Stomach (tissue), 4 donors: Measurements from ENCODE around the gene ADORA1.

Experiments used
- EP300 ChIP-seq: sonication (generic); formaldehyde crosslinking; IDR thresholded peaks from one replicate; pipeline ENCODE4 v1.6.1; 2017; ENCODE audit warnings: antibody characterized with exemption
- POLR2A ChIP-seq, 4 donors: fragments of 450-650 bp; IDR thresholded peaks; one replicate each; pipeline ENCODE4 v1.6.1; 2016; ENCODE audit warnings: antibody characterized with exemption in 4 of 4, control low read depth in 2 of 4, mild to moderate bottlenecking in 1 of 4, moderate library complexity in 1 of 4
- POLR2AphosphoS5 ChIP-seq, 3 donors: sonication (generic); formaldehyde crosslinking; IDR thresholded peaks; one replicate each; pipeline ENCODE4 v1.6.1; 2016; ENCODE audit warnings: antibody characterized with exemption in 3 of 3
- TF ChIP-seq, protein P1 (sequence below), 7 experiments: fragments of 450-650 bp in 4 of 7; fragments of 200-600 bp in 3 of 7; sonication (generic) in 3 of 7; IDR thresholded peaks; one replicate each; pipeline ENCODE4 v1.5.1; 2016 to 2019; ENCODE audit warnings: antibody characterized with exemption in 7 of 7, control low read depth in 2 of 7, mild to moderate bottlenecking in 1 of 7

DNA sequence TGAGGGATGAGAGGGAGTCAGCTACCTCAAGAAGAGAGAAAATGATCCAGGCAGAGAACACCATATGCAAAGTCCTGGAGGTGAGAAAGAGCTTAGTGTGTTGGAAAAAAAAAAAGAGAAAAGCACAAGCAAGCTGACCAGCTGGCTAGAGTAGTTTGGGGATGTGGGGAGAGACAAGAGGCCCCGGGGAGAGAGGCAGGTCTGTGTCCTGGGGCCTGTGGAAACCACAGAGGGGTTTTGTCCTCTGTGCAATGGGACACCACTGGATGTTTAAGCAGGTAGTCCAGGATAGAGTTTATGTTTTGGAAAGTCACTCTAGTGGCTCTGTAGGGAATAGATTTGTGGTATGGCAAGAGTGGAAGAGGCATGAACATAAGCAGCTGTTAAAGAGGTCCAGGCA is 73.4 kb downstream of the ADORA1 start:
- TF ChIP-seq, protein P1, sequence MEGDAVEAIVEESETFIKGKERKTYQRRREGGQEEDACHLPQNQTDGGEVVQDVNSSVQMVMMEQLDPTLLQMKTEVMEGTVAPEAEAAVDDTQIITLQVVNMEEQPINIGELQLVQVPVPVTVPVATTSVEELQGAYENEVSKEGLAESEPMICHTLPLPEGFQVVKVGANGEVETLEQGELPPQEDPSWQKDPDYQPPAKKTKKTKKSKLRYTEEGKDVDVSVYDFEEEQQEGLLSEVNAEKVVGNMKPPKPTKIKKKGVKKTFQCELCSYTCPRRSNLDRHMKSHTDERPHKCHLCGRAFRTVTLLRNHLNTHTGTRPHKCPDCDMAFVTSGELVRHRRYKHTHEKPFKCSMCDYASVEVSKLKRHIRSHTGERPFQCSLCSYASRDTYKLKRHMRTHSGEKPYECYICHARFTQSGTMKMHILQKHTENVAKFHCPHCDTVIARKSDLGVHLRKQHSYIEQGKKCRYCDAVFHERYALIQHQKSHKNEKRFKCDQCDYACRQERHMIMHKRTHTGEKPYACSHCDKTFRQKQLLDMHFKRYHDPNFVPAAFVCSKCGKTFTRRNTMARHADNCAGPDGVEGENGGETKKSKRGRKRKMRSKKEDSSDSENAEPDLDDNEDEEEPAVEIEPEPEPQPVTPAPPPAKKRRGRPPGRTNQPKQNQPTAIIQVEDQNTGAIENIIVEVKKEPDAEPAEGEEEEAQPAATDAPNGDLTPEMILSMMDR (IDR thresholded peaks at IDR 0.05): no peak
- TF ChIP-seq POLR2A (IDR thresholded peaks at IDR 0.05) (no peak), EP300 (no peak), POLR2AphosphoS5 (IDR thresholded peaks at IDR 0.05) (no peak)
